ENCODE results near the gene CACNB2.

CACNB2 gene

DNA sequence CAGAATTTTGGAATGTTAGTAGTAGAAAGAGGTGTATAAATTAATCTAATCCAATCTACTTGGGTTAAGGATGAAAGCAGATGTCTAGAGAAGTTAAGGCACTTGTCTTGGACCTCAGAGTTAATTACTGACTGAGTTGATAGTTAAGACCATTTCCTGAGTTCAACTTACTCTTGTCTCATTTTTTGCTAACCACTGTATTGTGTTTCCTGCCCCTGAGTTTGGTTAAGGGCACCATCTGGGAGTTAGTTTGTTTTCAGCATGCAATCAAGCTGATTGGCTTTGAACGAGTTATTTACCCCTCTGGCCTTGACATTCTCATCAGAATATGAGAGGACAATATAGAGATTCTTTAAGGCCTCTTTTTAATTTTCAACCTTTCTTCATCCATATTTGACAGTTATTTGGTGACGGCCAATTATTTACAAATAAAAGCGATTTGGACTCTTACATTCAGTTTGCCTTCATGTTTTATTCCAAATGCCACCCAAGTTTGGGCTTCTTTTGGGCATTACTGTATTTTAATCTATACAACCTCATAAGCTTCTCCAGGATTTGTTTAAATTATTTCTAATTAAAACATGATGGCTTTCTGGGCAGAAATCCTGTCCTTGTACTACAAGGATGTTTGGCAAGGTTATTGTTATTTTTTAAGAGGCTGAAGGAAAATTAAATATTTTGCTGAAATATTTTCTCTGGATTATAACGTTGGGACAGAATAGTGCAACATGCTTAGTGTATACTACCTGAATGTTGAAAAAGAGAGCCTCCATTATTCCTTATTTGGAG is 225.0 kb downstream of the CACNB2 start:
- Histone ChIP-seq H3K27ac (no peak overlapping the region), H3K4me3 (no peak overlapping the region)

DNA sequence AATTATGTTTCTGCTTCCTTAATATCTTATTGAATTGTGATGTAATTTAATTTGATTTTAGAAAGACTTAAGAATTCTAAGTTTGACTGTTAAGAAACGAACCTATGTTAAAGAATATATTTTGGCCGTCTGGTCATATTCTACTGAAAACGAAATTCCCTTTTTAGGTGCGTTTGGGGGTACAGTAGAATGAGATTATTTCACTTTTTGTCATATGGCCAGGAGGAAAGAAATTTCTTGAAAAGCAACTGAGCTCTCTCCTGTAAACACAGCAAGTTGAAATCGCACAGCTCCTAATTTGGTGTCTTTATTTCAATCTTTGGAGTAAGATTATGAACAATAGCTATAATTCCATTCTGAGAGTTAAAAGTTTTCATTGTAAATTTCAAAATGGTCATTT is 227.6 kb downstream of the CACNB2 start:
- Histone ChIP-seq H3K4me3 (no peak overlapping the region), H3K27ac (no peak overlapping the region)

DNA sequence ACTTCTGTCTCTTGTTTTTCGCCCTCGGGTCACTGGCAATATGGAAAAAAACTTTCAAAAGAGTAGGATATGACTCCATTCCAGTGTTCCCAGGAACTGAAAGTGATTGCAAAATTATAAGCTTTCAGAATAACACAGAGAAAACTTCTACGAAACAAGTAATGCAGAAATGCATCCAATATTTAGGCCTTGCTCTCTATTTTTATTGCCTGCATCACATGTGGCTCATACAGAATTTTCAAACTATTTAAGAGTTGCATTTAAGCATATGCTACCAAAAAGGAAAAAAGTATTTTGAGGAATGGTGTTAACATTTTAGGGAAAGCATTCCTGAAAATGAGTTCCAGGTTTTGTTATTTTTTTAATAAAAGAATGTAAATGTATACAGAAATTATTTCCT is 228.0 kb downstream of the CACNB2 start:
- Histone ChIP-seq H3K4me3 (no peak overlapping the region), H3K27ac (no peak overlapping the region)

DNA sequence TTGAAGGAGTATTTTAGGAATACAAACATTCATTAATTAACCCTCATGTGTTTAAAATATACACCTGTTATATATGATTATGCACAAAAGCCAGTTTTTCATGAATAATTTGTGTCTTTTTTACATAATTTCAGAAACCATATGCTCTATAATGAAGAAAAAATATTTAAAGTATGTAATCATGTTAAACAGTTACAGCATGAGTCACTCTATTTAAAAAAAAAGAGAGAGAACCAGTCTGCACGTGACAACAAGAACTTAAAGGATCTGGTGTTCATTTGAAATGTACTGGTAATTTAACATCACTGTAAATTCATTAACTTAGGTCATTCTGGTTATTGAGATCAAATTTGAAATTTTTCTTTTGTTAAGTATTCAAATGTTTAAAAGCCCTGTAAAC is 228.5 kb downstream of the CACNB2 start:
- Histone ChIP-seq H3K4me3 (no peak overlapping the region), H3K27ac (no peak overlapping the region)

DNA sequence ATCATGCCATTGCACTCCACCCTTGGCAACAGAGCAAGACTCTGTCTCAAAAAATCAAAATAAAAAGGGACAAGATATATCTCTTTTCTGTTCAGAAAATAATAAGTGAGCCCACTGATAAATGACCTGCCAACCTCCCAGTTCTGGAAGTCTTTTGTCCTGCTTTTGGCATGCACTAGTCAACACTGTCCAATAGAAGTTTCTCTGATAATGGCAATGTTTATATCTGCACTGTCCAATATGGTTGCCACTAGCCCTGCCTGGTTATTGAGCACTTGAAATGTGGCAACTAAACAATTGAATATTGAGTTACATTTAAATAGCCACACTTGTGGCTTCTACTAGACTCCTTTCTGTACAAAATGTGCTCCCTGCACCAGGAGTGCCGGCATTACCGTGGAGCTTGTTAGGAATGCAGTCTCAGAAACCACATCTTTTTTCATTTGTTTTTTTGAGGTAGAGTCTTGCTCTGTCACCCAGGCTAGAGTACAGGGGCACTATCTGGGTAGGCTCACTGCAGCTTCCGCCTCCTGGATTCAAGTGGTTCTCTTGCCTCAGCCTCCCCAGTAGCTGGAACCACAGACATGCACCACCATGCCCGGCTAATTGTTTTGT is 229.7 kb downstream of the CACNB2 start:
- H3K4me3 ChIP-seq = no peak overlapping the region
- H3K27ac ChIP-seq = no peak overlapping the region

DNA sequence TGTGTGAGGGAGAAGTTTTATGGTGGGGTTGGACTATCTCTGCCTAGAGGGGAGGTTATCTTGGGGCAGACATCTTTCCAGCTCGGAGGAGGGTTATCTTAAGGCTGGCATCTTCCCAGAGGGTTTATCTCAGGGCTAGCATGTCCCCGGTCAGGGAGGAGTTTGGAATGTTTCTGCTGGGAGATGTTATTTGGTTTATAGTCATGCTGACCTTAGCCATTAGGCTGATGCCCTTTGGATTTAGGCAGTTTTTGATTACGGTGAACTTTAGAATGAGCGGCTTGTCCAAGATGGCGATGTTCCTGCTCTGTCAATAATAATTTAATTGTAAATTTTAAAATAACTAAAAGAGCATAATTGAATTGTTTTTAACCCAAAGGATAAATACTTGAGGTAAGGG is 236.4 kb downstream of the CACNB2 start:
- no peak overlapping the region for H3K27ac ChIP-seq
- no peak overlapping the region for H3K4me3 ChIP-seq

DNA sequence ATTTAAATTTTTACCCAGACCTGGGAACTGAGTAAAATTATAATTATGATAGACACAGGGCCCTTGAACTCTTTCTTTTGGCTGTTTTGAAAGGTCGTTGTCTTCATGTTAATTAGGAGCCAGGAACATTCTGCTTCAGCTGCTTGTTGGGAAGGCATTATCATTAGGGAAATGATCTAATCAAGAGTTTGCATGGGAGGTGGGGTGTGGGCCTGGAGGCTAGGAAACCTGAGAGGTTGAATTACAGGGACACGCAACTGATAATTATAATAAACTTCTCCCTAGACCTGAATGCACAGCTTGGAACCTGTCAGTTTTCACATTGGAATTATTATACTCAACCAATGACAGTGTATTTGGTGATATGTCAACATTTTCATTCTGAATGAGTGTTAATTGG is 237.7 kb downstream of the CACNB2 start:
- H3K27ac ChIP-seq = no peak overlapping the region
- H3K4me3 ChIP-seq = no peak overlapping the region

DNA sequence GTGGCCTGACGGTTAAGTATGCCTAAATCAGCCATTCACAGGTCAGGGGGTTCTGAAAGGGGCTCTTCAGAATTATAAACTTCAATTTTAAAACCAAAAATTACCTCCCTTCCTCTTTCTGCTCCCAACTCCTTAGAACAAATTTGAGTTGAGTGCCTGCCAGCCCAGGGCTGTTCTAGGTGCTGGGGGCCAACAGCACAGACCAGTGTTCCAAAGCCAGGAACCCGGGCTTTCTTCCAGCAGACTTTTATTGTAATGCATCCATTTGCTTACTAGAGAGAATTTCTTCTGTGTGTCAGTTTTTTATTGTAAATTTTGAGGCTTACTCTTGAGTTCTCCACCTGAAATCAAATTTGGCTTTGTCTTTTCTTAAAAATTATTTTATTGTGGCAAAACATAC is 238.5 kb downstream of the CACNB2 start:
- Histone ChIP-seq H3K27ac (no peak overlapping the region), H3K4me3 (no peak overlapping the region)

DNA sequence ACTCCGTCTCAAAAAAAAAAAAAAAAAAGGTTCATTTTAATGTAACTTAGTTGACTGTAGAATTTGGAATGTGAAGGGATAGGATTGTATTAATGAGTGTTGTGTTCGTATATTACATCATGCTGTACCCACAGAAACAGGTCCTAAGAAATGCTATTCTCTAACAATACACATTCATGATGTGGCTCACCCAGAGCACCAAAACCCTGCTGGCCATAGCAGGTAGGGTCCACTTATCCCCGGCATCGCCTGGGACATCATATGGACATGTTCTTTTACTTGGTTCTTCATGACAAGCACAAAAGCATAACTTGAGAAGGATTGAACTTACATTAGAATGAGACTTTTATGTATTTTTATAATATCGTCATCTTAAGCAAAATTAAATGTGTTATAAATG is 241.5 kb downstream of the CACNB2 start:
- H3K27ac ChIP-seq = no peak overlapping the region
- H3K4me3 ChIP-seq = no peak overlapping the region

DNA sequence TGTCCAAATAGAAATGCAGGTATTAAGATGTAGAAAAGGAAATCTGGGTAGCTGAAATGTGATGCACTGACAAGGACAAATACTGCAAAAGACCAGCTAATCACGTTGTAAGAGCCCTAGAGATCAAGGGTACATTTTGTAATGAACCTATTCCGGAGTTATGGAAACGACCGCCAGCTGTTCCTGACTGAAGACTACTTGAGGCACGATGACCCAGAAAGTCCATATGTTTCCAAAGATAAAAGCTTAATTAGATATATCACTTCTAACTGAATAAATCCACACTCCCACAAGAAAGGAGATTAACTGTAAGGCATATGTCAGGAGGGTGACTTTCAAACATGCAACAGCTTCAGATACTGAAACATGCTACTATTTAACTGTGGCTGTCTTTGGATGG is 257.7 kb downstream of the CACNB2 start:
- no peak overlapping the region for H3K27ac ChIP-seq
- no peak overlapping the region for H3K4me3 ChIP-seq

DNA sequence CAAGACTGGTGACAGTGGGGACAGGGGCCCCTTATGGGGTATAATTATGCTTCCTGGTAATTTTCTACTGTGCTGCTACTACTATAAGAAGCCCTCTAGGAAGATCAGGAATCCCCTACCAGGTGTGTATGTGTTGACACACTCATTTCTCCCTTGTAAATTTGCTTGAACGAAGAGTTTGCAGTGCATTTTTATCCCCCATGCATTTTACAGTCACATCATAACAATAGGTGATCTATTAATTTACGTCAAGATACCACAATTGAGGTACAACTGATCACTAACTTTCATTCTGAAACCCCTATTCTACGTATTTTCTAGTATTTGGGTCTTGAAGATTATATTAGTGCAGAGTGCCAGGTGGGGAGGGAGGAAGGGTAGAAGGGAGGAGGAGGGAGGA is 258.9 kb downstream of the CACNB2 start:
- H3K27ac ChIP-seq = no peak overlapping the region

DNA sequence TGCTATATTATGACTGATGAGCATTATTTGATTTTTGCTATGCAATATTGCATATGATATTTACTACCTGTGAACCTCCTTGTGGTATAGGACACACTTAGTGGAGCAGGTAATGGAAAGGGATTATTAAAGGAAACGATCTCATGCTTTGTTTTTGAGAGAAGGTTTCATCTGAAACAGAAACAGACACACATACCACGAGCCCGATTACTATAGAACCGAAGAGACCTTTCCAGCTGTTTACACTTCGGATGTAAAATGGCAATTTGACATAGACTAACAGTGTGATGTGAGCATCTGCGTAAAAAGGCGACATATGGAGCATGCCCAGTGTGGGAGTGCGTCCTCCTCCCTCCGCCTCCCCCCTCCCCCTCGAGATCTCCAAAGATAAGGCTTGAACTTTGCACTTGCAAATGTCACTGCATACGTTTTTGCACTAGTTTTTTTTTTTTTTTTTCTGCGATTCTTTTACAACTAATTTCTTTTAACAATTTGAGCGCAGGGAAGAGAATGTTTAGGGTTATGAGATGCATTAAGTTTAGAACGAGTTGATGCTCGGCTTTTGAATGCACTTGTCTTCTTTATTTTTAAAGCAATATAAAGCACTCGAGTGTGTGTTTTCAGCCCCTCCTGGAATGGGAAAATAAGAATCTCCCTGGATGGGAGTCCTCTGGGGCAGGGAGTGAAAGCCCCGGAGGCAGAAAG is 260.1 kb downstream of the CACNB2 start:
- Histone ChIP-seq H3K4me3 (peak overlapping the region in 1 of 7 experiments; percentile 23), H3K27ac (no peak overlapping the region)

More for the DNA sequence above, 258.9 kb downstream of the CACNB2 start:
- H3K4me3 ChIP-seq = no peak overlapping the region

DNA sequence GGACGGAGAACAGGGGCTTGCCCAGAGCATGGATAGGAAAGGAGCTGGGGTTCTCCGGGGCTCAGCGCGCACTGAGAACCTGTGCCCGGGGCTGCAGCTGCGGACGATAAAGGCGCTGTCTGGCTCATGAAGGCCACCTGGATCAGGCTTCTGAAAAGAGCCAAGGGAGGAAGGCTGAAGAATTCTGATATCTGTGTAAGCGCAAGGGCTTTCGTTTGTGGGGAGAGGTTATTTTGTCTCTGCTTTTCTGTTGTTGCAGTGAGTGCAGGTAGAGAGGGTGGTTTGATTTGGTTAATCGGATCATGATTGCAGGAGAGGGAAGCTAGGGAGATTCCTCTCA is 260.7 kb downstream of the CACNB2 start:
- H3K4me3 ChIP-seq = peak overlapping the region in 1 of 7 experiments; percentile 23
- no peak overlapping the region for H3K27ac ChIP-seq

DNA sequence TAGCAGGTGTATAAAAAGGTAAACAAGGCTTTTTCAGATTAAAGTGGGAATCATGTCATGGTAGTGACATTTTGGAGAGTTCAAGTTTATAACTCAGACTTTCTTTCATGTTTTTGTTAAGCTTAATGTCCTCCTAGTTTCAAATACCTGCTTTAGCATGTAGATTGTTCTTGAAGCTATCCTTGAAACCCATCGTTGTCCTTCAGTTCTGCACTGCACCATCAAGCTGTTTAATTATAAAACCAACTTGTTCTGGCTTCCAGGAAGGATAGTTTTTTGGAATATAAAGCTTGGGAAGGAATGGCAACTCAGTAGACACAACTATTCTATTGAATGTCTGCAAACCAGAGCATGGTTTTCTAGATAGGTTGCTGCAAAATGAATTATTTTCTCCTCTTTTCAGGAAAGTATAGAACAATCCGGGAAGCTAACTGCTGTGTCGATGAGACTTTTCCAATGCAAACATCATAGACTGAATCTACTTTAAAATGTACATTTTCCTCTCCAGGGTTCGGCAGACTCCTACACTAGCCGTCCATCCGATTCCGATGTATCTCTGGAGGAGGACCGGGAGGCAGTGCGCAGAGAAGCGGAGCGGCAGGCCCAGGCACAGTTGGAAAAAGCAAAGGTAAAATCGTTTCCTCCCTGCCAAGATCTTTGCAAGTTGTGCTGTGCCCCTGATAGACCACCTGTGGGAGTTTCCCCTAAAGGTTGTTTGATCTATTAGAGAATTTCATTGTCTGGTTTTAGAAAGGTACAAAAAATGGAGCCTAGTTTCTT is 261.4 kb downstream of the CACNB2 start:
- no peak overlapping the region for H3K27ac ChIP-seq
- H3K4me3 ChIP-seq = no peak overlapping the region

DNA sequence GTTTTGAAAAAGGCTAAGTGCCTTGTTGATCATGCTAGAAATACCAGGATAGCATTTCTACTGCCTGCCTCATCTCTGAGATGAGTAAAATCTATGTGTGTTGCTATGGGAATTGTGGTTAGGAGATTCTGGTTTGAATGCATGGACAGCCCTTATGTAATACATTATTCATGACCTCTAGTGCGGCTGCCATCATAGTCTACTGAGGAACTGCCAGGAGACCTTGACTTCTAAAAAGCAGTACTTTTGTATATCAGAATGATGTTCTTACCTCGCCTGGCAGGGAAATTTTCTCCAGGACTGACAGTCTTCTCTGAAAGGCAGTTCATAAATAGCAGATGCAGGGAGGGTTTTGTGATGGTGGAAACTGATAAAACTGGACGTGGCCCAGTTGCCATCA is 262.6 kb downstream of the CACNB2 start:
- Histone ChIP-seq H3K27ac (no peak overlapping the region), H3K4me3 (no peak overlapping the region)

DNA sequence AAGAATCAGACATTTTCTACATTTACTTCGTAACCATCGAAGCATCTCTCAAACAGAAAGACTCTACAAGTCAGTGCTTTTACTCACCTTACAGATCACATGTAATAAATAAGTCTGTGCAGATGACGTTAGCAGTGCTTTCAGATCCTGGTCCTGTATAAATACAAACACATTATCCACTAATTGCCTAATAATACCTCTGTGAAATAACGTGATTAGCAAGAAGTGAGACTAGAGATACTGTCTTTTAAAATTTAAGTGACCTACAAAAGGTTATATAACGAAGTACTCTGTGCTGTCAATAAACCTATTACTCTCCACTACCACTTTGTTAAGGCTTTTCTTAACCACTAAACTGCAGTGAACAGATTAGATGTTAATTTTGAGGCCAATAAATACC is 264.3 kb downstream of the CACNB2 start:
- Histone ChIP-seq H3K4me3 (no peak overlapping the region), H3K27ac (no peak overlapping the region)

DNA sequence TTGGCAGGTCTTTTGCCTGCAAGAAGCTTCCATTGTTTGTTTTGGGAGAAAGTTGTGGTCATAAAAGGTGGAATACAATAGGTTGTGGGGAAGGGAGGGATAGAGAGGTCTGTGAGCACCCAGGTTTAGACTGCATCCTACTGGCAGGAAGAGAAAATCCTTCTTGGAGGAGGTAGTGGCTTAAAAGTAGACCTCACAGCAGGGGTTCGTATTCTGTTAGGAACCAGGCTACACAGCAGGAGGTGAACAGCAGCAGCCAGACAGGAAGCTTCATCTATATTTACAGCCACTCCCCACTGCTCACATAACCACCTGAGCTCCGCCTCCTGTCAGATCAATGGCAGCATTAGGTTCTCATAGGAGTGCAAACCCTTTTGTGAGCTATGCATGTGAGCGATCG is 265.9 kb downstream of the CACNB2 start:
- H3K4me3 ChIP-seq = no peak overlapping the region
- H3K27ac ChIP-seq = no peak overlapping the region

DNA sequence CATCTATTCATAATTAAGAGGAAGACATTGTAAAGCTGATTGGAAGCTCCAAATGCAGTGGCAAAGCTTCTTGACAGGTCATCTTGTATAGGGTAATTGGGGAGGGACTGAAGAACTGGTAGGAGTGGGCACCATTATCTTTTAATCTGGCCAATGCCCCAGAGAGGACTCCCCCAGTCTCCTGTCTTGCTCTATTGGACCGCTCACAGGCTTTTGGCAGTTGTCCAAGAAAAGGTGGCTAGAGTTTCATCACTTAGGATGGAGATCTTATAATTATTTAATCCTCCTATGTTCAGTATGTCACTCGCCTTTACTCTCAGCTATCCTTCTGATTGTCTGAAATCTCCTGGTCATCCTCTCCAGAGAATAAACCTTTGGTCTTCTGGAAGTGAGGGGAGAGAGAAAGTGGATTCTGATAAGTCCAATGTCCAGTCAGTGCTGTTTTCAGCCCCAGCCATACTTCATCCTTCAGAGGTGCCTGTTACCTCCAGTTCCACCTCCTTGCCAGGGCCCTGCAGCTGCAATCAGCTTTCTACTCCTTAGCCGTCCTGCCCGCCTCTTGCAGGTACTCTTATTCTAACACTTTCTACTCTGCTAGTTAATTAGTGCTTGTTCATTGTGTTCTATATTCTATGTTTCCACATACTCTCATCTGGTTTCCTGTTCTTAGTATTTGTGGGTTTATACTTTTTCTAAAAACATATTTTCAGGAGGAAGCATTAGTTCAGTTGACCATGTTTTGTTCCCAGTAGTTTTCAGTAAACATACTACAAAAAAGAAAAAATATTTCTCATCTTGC is 269.6 kb downstream of the CACNB2 start:
- H3K4me3 ChIP-seq = no peak overlapping the region
- H3K27ac ChIP-seq = no peak overlapping the region

DNA sequence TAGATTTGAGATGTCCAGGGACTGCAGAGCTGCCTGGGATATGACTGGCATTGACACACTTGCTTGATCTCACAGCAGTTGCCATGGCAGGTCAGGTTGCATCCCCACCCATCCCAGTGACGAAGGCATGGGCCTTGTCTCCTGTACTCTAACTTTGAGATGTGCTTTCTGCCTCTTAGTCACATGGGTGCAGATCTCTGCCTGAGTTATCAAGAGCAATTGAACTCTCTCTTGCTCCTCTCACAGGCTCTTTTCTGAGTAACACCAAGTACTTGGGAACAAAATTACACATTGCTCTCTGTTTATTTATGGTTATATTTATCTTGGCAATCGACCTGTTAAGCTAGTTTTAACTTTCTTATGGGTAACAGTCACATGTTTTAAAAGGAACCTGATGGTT is 273.8 kb downstream of the CACNB2 start:
- no peak overlapping the region for H3K27ac ChIP-seq
- H3K4me3 ChIP-seq = no peak overlapping the region

Measured in skin epidermis (tissue), 12 donors.